Glutamatergic neuron (in vitro differentiated cells): ENCODE data around the gene VAPB. TPM values are rescaled to one million over a fixed set of nuclear protein-coding genes. Genes with fewer than 3 reads are reported as not detected.

ENCODE experiments used
- DNase-seq: peaks from one replicate; pipeline ENCODE4 v3.0.0; 2022
- H3K27ac Mint-ChIP-seq: one replicate; pipeline ENCODE4 v1.8.0; 2020; ENCODE audit warnings: mild to moderate bottlenecking, mixed read lengths, inconsistent platforms; ENCODE audit not compliant: unreplicated experiment
- H3K27me3 Mint-ChIP-seq: one replicate; pipeline ENCODE4 v1.8.0; 2020; ENCODE audit warnings: mild to moderate bottlenecking, moderate library complexity, mixed read lengths, inconsistent platforms; ENCODE audit not compliant: unreplicated experiment
- H3K36me3 Mint-ChIP-seq: one replicate; pipeline ENCODE4 v1.8.0; 2020; ENCODE audit warnings: mild to moderate bottlenecking, mixed read lengths, inconsistent platforms; ENCODE audit not compliant: unreplicated experiment
- H3K4me1 Mint-ChIP-seq: one replicate; pipeline ENCODE4 v1.8.0; 2020; ENCODE audit warnings: mild to moderate bottlenecking, low read depth, mixed read lengths, inconsistent platforms; ENCODE audit not compliant: unreplicated experiment
- H3K4me3 Mint-ChIP-seq: one replicate; pipeline ENCODE4 v1.8.0; 2020; ENCODE audit warnings: mild to moderate bottlenecking, mixed read lengths, inconsistent platforms; ENCODE audit not compliant: unreplicated experiment
- H3K9me3 Mint-ChIP-seq: one replicate; pipeline ENCODE4 v1.8.0; 2020; ENCODE audit warnings: mild to moderate bottlenecking, moderate library complexity, mixed read lengths, inconsistent platforms; ENCODE audit not compliant: unreplicated experiment
- CTCF ChIP-seq: fragments of 200-600 bp; sonication (generic); IDR thresholded peaks from one replicate; pipeline ENCODE4 v1.5.0; 2021; ENCODE audit not compliant: partially characterized antibody, unreplicated experiment
- total RNA-seq: library from RNA; stranded (reverse); fragmentation: NEBNext Ultra II Directional; extraction: Animal tissue kit (Norgen Biotek cat#: 25700); gene quantifications from one replicate; pipeline ENCODE4 v1.2.1, GENCODE V29; 2021; ENCODE audit not compliant: unreplicated experiment

The VAPB gene
- total RNA-seq, 1 donor from 2014 or later, result 60.5 TPM

GRCh38 chr20:58483051-58483450, 94.0 kb downstream of the VAPB start:
- Mint-ChIP-seq H3K36me3 (peaks cover 37% of the 10 kb centered on the region), H3K9me3 (peaks cover 5% of the 10 kb centered on the region), H3K27ac (no peak overlapping the region), H3K4me3 (no peak overlapping the region), H3K4me1 (no peaks in the 10 kb centered on the region), H3K27me3 (no peaks in the 10 kb centered on the region)
- no peak for TF ChIP-seq CTCF
- no peak for DNase-seq

GRCh38 chr20:58483470-58483869, 94.4 kb downstream of the VAPB start:
- DNase-seq, result no peak
- Mint-ChIP-seq H3K36me3 (peaks cover 32% of the 10 kb centered on the region), H3K27ac (no peak overlapping the region), H3K9me3 (peaks cover 5% of the 10 kb centered on the region), H3K4me1 (no peaks in the 10 kb centered on the region), H3K27me3 (no peaks in the 10 kb centered on the region), H3K4me3 (no peak overlapping the region)
- TF ChIP-seq CTCF, result no peak

- DNase-seq, result no peak
Observed at GRCh38 chr20:58485393-58485792, 96.4 kb downstream of the VAPB start.

GRCh38 chr20:58486207-58486606, 97.2 kb downstream of the VAPB start:
- Mint-ChIP-seq H3K4me1 (no peaks in the 10 kb centered on the region), H3K9me3 (peaks cover 5% of the 10 kb centered on the region), H3K36me3 (peaks cover 34% of the 10 kb centered on the region), H3K27me3 (no peaks in the 10 kb centered on the region), H3K27ac (no peak overlapping the region), H3K4me3 (no peak overlapping the region)
- DNase-seq, result no peak
- TF ChIP-seq CTCF, result no peak

More at GRCh38 chr20:58485393-58485792, 96.4 kb downstream of the VAPB start:
- no peaks in the 10 kb centered on the region for H3K27me3 Mint-ChIP-seq
- no peak overlapping the region for H3K27ac Mint-ChIP-seq
- peaks cover 5% of the 10 kb centered on the region for H3K9me3 Mint-ChIP-seq
- H3K36me3 Mint-ChIP-seq, result peaks cover 34% of the 10 kb centered on the region
- TF ChIP-seq CTCF, result no peak
- H3K4me3 Mint-ChIP-seq, result no peak overlapping the region
- H3K4me1 Mint-ChIP-seq, result no peaks in the 10 kb centered on the region

GRCh38 chr20:58492074-58492718, 103.2 kb downstream of the VAPB start:
- no peak for TF ChIP-seq CTCF
- no peak for DNase-seq
- no peak overlapping the region for H3K4me3 Mint-ChIP-seq
- H3K27ac Mint-ChIP-seq, result no peak overlapping the region
- H3K36me3 Mint-ChIP-seq, result peaks cover 5% of the 10 kb centered on the region
- no peaks in the 10 kb centered on the region for H3K27me3 Mint-ChIP-seq
- H3K4me1 Mint-ChIP-seq, result no peaks in the 10 kb centered on the region
- no peaks in the 10 kb centered on the region for H3K9me3 Mint-ChIP-seq
